ENCODE results near the gene IMPG2. TPM values are rescaled to one million over a fixed set of nuclear protein-coding genes. Genes with fewer than 3 reads are reported as not detected.

The IMPG2 gene
- polyA plus RNA-seq, 1 experiment, result 0.19 TPM

DNA sequence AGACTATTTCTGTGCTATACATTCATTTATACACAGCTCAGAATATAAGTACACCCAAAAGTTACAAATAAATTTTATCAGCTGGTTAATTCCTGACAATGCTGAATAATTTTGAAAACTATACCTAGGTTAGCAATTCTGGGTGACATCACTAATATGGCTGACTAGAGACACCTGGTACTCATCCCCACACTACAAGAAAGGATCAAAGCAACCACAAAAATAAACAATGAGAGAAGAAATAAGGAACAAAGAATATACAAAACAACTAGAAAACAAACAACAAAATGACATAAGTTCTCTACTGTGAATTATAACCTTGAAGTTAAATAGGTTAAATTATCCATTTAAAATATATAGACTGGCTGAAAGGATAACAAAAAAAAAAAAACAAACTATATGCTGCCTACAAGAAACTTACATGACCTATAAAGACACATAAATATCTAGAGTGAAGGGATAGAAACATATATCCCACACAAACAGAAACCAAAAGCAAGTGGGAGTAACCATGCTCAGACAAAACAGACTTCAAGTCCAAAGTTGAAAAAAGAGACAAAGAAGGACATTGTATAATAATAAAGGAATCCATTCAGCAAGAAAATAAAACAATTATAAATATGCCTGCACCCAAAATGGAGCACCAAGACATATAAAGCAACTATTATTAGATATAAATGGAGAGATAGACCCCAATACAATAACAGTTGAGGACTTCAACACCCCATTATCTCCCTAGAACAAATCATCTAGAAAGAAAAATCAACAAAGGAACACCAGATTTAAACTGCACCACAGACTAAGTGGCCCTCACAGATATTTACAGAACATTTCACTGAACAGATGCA, 57.8 kb downstream of the IMPG2 start:
- H3K27ac ChIP-seq (ENCODE audit: low read depth, low read length), result no peak overlapping the region
- CTCF ChIA-PET, result no interaction called here
- H3K9me3 ChIP-seq (ENCODE audit: control insufficient read depth, insufficient read depth, low read length), result no peaks in the 10 kb centered on the region
- no peak for DNase-seq (ENCODE audit: low read depth, low spot score)
- TF ChIP-seq, protein P1, sequence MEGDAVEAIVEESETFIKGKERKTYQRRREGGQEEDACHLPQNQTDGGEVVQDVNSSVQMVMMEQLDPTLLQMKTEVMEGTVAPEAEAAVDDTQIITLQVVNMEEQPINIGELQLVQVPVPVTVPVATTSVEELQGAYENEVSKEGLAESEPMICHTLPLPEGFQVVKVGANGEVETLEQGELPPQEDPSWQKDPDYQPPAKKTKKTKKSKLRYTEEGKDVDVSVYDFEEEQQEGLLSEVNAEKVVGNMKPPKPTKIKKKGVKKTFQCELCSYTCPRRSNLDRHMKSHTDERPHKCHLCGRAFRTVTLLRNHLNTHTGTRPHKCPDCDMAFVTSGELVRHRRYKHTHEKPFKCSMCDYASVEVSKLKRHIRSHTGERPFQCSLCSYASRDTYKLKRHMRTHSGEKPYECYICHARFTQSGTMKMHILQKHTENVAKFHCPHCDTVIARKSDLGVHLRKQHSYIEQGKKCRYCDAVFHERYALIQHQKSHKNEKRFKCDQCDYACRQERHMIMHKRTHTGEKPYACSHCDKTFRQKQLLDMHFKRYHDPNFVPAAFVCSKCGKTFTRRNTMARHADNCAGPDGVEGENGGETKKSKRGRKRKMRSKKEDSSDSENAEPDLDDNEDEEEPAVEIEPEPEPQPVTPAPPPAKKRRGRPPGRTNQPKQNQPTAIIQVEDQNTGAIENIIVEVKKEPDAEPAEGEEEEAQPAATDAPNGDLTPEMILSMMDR (IDR thresholded peaks at IDR 0.05; ENCODE audit: low read depth, low read length), result no peak
- POLR2A ChIA-PET, result no interaction called here
- no peak overlapping the region for H3K4me3 ChIP-seq (ENCODE audit: low read depth, low read length)
- H3K27me3 ChIP-seq (ENCODE audit: control insufficient read depth, insufficient read depth, low read length), result no peaks in the 10 kb centered on the region

DNA sequence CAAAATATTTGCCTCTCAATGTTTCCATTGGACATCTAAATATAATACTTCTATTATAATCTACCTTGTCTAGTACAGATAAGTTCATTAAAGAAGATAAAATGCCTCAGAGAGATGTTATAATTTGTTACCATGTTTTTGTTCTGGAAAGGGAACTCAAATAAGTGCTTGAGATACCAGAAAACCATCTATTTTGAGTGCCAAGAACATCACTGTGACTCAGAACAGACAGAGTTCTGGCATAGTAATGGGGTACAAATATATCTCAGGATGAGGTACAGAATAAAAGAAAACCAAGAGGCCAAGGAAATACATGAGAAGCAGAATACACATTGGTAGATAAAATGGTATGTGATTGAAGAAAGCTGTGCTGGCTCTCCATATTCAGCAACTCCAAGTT, 58.9 kb downstream of the IMPG2 start:
- no peak for DNase-seq (ENCODE audit: low read depth, low spot score)
- Histone ChIP-seq H3K27ac (ENCODE audit: low read depth, low read length) (no peak overlapping the region), H3K9me3 (ENCODE audit: control insufficient read depth, insufficient read depth, low read length) (no peaks in the 10 kb centered on the region), H3K27me3 (ENCODE audit: control insufficient read depth, insufficient read depth, low read length) (no peaks in the 10 kb centered on the region), H3K4me3 (ENCODE audit: low read depth, low read length) (no peak overlapping the region)
- ChIA-PET CTCF (no interaction called here), POLR2A (no interaction called here)
- TF ChIP-seq, protein P1 (IDR thresholded peaks at IDR 0.05; ENCODE audit: low read depth, low read length), result no peak

DNA sequence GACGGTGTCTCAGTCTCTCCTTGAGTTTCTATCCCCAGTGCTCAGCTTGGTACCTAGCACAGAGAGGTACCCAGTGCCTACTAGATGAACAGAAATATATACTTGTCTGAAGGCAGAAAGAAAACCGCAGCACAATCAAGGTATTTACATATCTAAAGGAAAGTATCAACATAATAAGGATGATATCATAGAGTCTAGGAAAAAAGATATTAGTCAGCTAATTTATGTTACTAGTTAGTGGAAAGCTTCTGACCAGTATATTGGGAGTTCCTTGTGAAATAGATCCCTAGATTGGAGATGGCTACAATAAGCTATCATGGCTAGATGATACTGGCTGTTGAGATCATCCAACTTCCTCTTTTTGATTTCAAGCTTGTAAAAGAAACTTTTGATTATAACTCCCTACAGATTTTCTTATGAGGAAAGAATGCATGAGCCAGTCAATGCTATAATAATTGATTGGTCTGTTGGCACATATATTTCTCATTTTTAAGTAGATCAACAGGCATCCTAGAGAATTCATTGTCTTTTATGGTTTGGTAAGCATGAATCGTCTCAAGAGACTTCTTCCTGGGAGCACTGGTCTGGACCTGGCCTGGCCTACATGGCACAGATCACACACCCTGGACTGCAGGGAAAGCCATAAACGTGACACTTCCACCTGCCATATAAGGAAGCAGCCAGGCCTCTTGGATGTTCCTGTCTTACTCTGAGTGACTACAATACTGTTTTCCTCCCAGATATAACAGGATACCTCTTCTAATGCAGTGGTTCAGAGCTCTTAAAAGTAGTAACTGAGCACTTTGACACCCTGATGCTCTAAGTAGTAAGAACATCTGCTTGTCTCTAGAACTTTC, 60.7 kb downstream of the IMPG2 start:
- no peaks in the 10 kb centered on the region for H3K27me3 ChIP-seq (ENCODE audit: control insufficient read depth, insufficient read depth, low read length)
- TF ChIP-seq, protein P1 (IDR thresholded peaks at IDR 0.05; ENCODE audit: low read depth, low read length), result no peak
- ChIA-PET CTCF (no interaction called here), POLR2A (no interaction called here)
- H3K9me3 ChIP-seq (ENCODE audit: control insufficient read depth, insufficient read depth, low read length), result no peaks in the 10 kb centered on the region
- H3K4me3 ChIP-seq (ENCODE audit: low read depth, low read length), result no peak overlapping the region
- no peak overlapping the region for H3K27ac ChIP-seq (ENCODE audit: low read depth, low read length)
- no peak for DNase-seq (ENCODE audit: low read depth, low spot score)

DNA sequence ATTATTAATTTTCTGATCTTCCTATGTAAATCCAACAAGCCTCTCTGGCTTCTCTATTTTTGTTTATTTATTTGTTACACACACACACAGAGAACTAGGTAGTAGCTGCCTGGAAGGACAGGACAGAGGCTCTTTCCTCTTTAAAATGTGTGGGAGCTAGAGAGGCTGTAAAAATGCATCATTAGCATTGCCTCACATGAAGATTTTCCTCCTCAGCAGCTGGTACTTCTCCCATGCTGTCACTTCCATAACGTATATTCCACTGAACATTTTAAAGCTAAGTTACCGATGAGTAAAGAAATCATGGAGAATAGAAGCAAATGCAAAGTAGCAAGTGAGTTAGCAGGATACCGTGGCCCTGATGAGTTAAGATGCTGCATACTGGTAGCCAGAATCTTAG, 63.9 kb downstream of the IMPG2 start:
- CTCF ChIA-PET, result interaction anchor here (0.6 kb wide), 1 partner anchor 451 kb away, joined by 6 read pairs; no protein-coding TSS in a partner anchor
- no peaks in the 10 kb centered on the region for H3K9me3 ChIP-seq (ENCODE audit: control insufficient read depth, insufficient read depth, low read length)
- H3K4me3 ChIP-seq (ENCODE audit: low read depth, low read length), result no peak overlapping the region
- TF ChIP-seq, protein P1 (IDR thresholded peaks at IDR 0.05; ENCODE audit: low read depth, low read length), result no peak
- no peak overlapping the region for H3K27ac ChIP-seq (ENCODE audit: low read depth, low read length)
- POLR2A ChIA-PET, result no interaction called here
- no peaks in the 10 kb centered on the region for H3K27me3 ChIP-seq (ENCODE audit: control insufficient read depth, insufficient read depth, low read length)
- no peak for DNase-seq (ENCODE audit: low read depth, low spot score)

DNA sequence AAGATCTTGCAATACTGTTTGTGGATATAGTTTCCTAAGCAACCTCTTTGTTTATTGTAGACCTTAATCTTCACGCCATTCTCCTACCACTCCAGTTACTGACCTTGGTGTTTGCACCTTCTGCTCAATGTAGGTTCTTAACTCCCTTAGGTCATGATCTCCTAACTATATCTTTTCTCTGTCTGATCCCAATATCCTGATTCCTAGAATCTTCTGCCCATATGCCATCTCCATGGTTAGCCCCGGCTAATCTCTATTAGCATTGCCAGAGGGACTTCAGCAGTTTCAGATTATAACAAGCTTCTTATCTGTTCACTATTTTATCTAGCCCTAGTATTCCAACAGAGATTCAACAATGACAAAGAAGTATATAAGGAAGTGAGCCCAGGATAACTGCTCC, 64.9 kb downstream of the IMPG2 start:
- ChIA-PET CTCF (no interaction called here), POLR2A (no interaction called here)
- TF ChIP-seq, protein P1 (IDR thresholded peaks at IDR 0.05; ENCODE audit: low read depth, low read length), result no peak
- no peaks in the 10 kb centered on the region for H3K9me3 ChIP-seq (ENCODE audit: control insufficient read depth, insufficient read depth, low read length)
- H3K27ac ChIP-seq (ENCODE audit: low read depth, low read length), result no peak overlapping the region
- no peaks in the 10 kb centered on the region for H3K27me3 ChIP-seq (ENCODE audit: control insufficient read depth, insufficient read depth, low read length)
- no peak for DNase-seq (ENCODE audit: low read depth, low spot score)
- H3K4me3 ChIP-seq (ENCODE audit: low read depth, low read length), result no peak overlapping the region
